H1 (cell line): Measurements from ENCODE around the gene CELSR1. TPM values are rescaled to one million over a fixed set of nuclear protein-coding genes. Genes with fewer than 3 reads are reported as not detected.
"Not testable (repeated sequence)": the region's sequence is repeated elsewhere in the genome, so short reads cannot be mapped to it uniquely, and the experiment has no call there.

Experiments
- CTCF ChIA-PET: fragments of 300-600 bp; sonication (Branson Sonifier 250); formaldehyde crosslinking; loops from one replicate; lab custom pipeline; 2021; ENCODE audit not compliant: partially characterized antibody; lab: Charles Lee
- POLR2A ChIA-PET: fragments of 300-600 bp; sonication (Branson Sonifier 250); formaldehyde crosslinking; loops from one replicate; lab custom pipeline; 2021; ENCODE audit warnings: inconsistent platforms; ENCODE audit not compliant: partially characterized antibody; lab: Charles Lee
- DNase-seq, 2 experiments: peaks; one replicate each; pipeline versions ENCODE4 v3.0.0 to v3.0.0-alpha.2; 2010 to 2022; ENCODE audit warnings: low spot score in 2 of 2, low read depth in 1 of 2, mixed read lengths in 1 of 2
- FAIRE-seq: peaks from 2 replicates; lab custom pipeline; 2011; peaks lifted over from hg19 to GRCh38; lab: Jason Lieb, UNC
- H2AFZ ChIP-seq: 2 replicates; pipeline ENCODE4 v1.8.1; 2012; ENCODE audit warnings: low read length, inconsistent platforms
- H2AK5ac ChIP-seq: 2 replicates; pipeline ENCODE4 v1.6.1; 2013; ENCODE audit warnings: low read depth, low read length
- H2BK120ac ChIP-seq: replicated peaks from 2 replicates; pipeline ENCODE3; 2013; ENCODE audit warnings: low read depth, low read length, inconsistent platforms
- H2BK12ac ChIP-seq: 2 replicates; pipeline ENCODE4 v1.6.1; 2013; ENCODE audit warnings: low read depth, low read length
- H2BK15ac ChIP-seq: 2 replicates; pipeline ENCODE4 v1.6.1; 2013; ENCODE audit warnings: low read length
- H2BK20ac ChIP-seq: 2 replicates; pipeline ENCODE4 v1.6.1; 2013; ENCODE audit warnings: low read length
- H2BK5ac ChIP-seq: 2 replicates; pipeline ENCODE4 v1.6.1; 2013; ENCODE audit warnings: low read depth, low read length
- H3K14ac ChIP-seq: 2 replicates; pipeline ENCODE4 v1.6.1; 2013; ENCODE audit warnings: inconsistent platforms; ENCODE audit not compliant: insufficient read length
- H3K18ac ChIP-seq: 2 replicates; pipeline ENCODE4 v1.6.1; 2013; ENCODE audit warnings: low read length; ENCODE audit errors: extremely low read depth
- H3K23ac ChIP-seq: 2 replicates; pipeline ENCODE4 v1.6.1; 2013; ENCODE audit warnings: inconsistent platforms; ENCODE audit not compliant: insufficient read length
- H3K23me2 ChIP-seq: 2 replicates; pipeline ENCODE4 v1.6.1; 2013; ENCODE audit warnings: low read depth, low read length
- H3K27ac ChIP-seq: 2 replicates; pipeline ENCODE4 v1.6.1; 2011; ENCODE audit warnings: low read depth, low read length, inconsistent platforms
- H3K27me3 ChIP-seq, 4 experiments: replicated peaks in 1 of 4; 1 replicate in 1 of 4; 2 replicates in 3 of 4; pipeline versions ENCODE4 v1.6.1 to v1.8.1; 2011 to 2013; ENCODE audit warnings: low read length in 3 of 4, mild to moderate bottlenecking in 3 of 4, inconsistent platforms in 2 of 4, mixed read lengths in 2 of 4, moderate library complexity in 1 of 4; ENCODE audit not compliant: control insufficient read depth in 3 of 4, insufficient read depth in 3 of 4; ENCODE audit errors: extremely low read depth in 1 of 4
- H3K36me3 ChIP-seq, 4 experiments: 2 replicates each; pipeline versions ENCODE4 v1.6.1 to v1.8.1; 2011 to 2013; ENCODE audit warnings: mild to moderate bottlenecking in 4 of 4, low read length in 3 of 4, moderate library complexity in 2 of 4, control low read depth in 1 of 4, inconsistent platforms in 1 of 4; ENCODE audit not compliant: insufficient read depth in 4 of 4, control insufficient read depth in 2 of 4
- H3K4ac ChIP-seq: replicated peaks from 2 replicates; pipeline ENCODE3; 2013; ENCODE audit warnings: low read length, low read depth, mixed read lengths, inconsistent platforms; ENCODE audit not compliant: insufficient read length
- H3K4me1 ChIP-seq, 4 experiments: replicated peaks in 1 of 4; 1 replicate in 1 of 4; 2 replicates in 3 of 4; pipeline versions ENCODE4 v1.6.1 to v1.8.1; 2011 to 2013; ENCODE audit warnings: low read length in 3 of 4, inconsistent platforms in 2 of 4, mixed read lengths in 1 of 4; ENCODE audit not compliant: insufficient read depth in 4 of 4, control insufficient read depth in 3 of 4
- H3K4me2 ChIP-seq, 2 experiments: 2 replicates each; pipeline versions ENCODE4 v1.6.1 to v1.8.1; 2011 to 2013; ENCODE audit warnings: low read depth in 2 of 2, low read length in 2 of 2, control low read depth in 1 of 2, inconsistent platforms in 1 of 2, mild to moderate bottlenecking in 1 of 2; ENCODE audit not compliant: insufficient read depth in 1 of 2
- H3K4me3 ChIP-seq, 4 experiments: fragments of 200-600, 300-600 bp in 1 of 4; sonication (generic), shearing (Covaris generic), sonication (Bioruptor Twin) in 1 of 4; 2 replicates each; pipeline versions ENCODE4 v1.5.1 to v1.8.1; 2011 to 2016; ENCODE audit warnings: low read length in 4 of 4, low read depth in 3 of 4, control low read depth in 2 of 4, inconsistent platforms in 2 of 4, mild to moderate bottlenecking in 2 of 4, mixed read lengths in 1 of 4, moderate library complexity in 1 of 4; ENCODE audit not compliant: insufficient read depth in 2 of 4; ENCODE audit errors: extremely low read depth in 1 of 4
- H3K56ac ChIP-seq: replicated peaks from 2 replicates; pipeline ENCODE3; 2013; ENCODE audit warnings: low read depth, mild to moderate bottlenecking, mixed read lengths, low read length, inconsistent platforms; ENCODE audit not compliant: insufficient read length
- H3K79me1 ChIP-seq: 2 replicates; pipeline ENCODE4 v1.6.1; 2013; ENCODE audit warnings: low read depth, low read length, control low read depth
- H3K79me2 ChIP-seq, 2 experiments: 2 replicates each; pipeline versions ENCODE4 v1.6.1 to v1.8.1; 2012 to 2013; ENCODE audit warnings: low read length in 2 of 2, mild to moderate bottlenecking in 2 of 2, inconsistent platforms in 1 of 2; ENCODE audit not compliant: insufficient read depth in 2 of 2, control insufficient read depth in 1 of 2
- H3K9ac ChIP-seq, 4 experiments: replicated peaks in 1 of 4; 1 replicate in 1 of 4; 2 replicates in 3 of 4; pipeline versions ENCODE4 v1.6.1 to v1.8.1; 2011 to 2013; ENCODE audit warnings: low read depth in 3 of 4, low read length in 3 of 4, control low read depth in 2 of 4, mild to moderate bottlenecking in 2 of 4, moderate library complexity in 2 of 4, inconsistent platforms in 1 of 4; ENCODE audit errors: extremely low read depth in 1 of 4
- H3K9me3 ChIP-seq, 2 experiments: 2 replicates each; pipeline versions ENCODE4 v1.6.1 to v1.8.1; 2012 to 2013; ENCODE audit warnings: mild to moderate bottlenecking in 2 of 2, moderate library complexity in 2 of 2, control low read depth in 1 of 2, inconsistent platforms in 1 of 2, low read depth in 1 of 2, low read length in 1 of 2, mixed read lengths in 1 of 2; ENCODE audit not compliant: insufficient read depth in 2 of 2
- H4K20me1 ChIP-seq, 2 experiments: replicated peaks in 1 of 2; 2 replicates each; pipeline versions ENCODE3 to v1.8.1; 2011 to 2013; ENCODE audit warnings: inconsistent platforms in 2 of 2, low read length in 2 of 2, mild to moderate bottlenecking in 1 of 2; ENCODE audit not compliant: insufficient read depth in 2 of 2, control insufficient read depth in 1 of 2
- H4K5ac ChIP-seq: 2 replicates; pipeline ENCODE4 v1.6.1; 2013; ENCODE audit warnings: low read length, low read depth, mixed read lengths, inconsistent platforms; ENCODE audit not compliant: insufficient read length
- H4K8ac ChIP-seq: 2 replicates; pipeline ENCODE4 v1.8.0; 2013; ENCODE audit warnings: mild to moderate bottlenecking, moderate library complexity, low read length, inconsistent platforms; ENCODE audit not compliant: insufficient read depth; ENCODE audit errors: extremely low read depth
- H4K91ac ChIP-seq: replicated peaks from 2 replicates; pipeline ENCODE3; 2013; ENCODE audit warnings: low read length, mixed read lengths, inconsistent platforms; ENCODE audit not compliant: insufficient read length
- HDAC6 ChIP-seq: IDR thresholded peaks from one replicate; pipeline ENCODE4 v1.7.1; 2012; ENCODE audit warnings: low read depth, mild to moderate bottlenecking, inconsistent platforms, low read length, moderate library complexity
- NANOG ChIP-seq: IDR thresholded peaks from 2 replicates; pipeline ENCODE4 v1.6.1; 2011; ENCODE audit warnings: low read length, low read depth, mild to moderate bottlenecking, inconsistent platforms; ENCODE audit not compliant: insufficient read depth, poor library complexity, severe bottlenecking
- WGBS, 2 experiments: shearing (Covaris generic) in 1 of 2; methylation state at CpG; one replicate each; pipeline versions ENCODE4 v1.1.6 to v1.1.7; 2013 to 2015; ENCODE audit warnings: low lambda C conversion rate in 2 of 2, mixed read lengths in 2 of 2, inconsistent platforms in 1 of 2, low coverage in 1 of 2, missing lambda C conversion rate in 1 of 2; ENCODE audit not compliant: insufficient replicate concordance in 2 of 2, insufficient coverage in 1 of 2, insufficient read length in 1 of 2; ENCODE audit errors: extremely low coverage in 1 of 2, missing lambda C conversion rate in 1 of 2; 5-methylcytosine and 5-hydroxymethylcytosine counted together
- polyA plus RNA-seq, 7 experiments: library from polyadenylated mRNA; depleted of rRNA in 3 of 7; stranded (reverse) in 5 of 7; unstranded in 2 of 7; fragments of >200 nt in 5 of 7; fragments of 200-250 nt in 2 of 7; gene quantifications; 1 replicate in 5 of 7; 2 replicates in 1 of 7; 4 replicates in 1 of 7; pipeline versions ENCODE4 v1.2.1 to v1.2.3, GENCODE V29; 2011 to 2013; ENCODE audit warnings: missing spikeins in 2 of 7, mixed read lengths in 2 of 7
- total RNA-seq: library from RNA; stranded (reverse); fragmentation: NEBNext Ultra II Directional; extraction: Animal tissue kit (Norgen Biotek cat#: 25700); gene quantifications from 2 replicates; pipeline ENCODE4 v1.2.1, GENCODE V29; 2021
- TF ChIP-seq, protein P1 (sequence below): IDR thresholded peaks from 2 replicates; pipeline ENCODE4 v1.6.1; 2011; ENCODE audit warnings: low read length, improper control_type of control experiment

Gene CELSR1
- total and polyA plus RNA-seq, 2 of the 8 experiments (the other 6 are each of a cell fraction or from before 2014, with no cell fraction given) = 9.0 to 12.4 TPM

DNA sequence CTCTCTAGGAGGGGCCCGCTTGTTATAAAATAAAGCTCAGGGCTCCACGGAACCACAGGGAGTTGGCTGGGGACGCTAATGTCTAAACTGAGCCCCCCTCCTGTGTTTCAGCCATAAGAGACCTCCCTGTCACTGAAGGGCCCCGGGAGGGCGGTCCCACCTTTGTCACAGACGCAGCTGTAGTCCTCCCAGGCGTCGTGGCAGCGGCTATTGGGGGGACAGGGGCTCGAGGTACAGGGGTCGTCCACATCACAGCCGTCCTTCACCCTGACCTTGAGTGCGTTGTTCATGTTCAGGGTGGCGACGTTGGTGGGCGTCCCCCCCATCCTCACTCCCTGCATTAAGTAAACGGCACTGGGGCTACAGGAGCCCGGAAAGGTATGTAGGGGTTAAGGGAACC is 139.9 kb downstream of the CELSR1 start (continued):
- no peak for TF ChIP-seq NANOG
- TF ChIP-seq, protein P1, sequence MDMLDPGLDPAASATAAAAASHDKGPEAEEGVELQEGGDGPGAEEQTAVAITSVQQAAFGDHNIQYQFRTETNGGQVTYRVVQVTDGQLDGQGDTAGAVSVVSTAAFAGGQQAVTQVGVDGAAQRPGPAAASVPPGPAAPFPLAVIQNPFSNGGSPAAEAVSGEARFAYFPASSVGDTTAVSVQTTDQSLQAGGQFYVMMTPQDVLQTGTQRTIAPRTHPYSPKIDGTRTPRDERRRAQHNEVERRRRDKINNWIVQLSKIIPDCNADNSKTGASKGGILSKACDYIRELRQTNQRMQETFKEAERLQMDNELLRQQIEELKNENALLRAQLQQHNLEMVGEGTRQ = no peak
- TF ChIP-seq HDAC6 = no peak

- H3K4me1 ChIP-seq, H3K79me2 ChIP-seq, H3K56ac ChIP-seq, H3K9me3 ChIP-seq, H2AFZ ChIP-seq, H3K27ac ChIP-seq, H3K36me3 ChIP-seq, POLR2A ChIA-PET, H3K4ac ChIP-seq, H3K4me2 ChIP-seq, H3K18ac ChIP-seq, H2BK120ac ChIP-seq, H4K5ac ChIP-seq, H3K4me3 ChIP-seq, H4K91ac ChIP-seq, DNase-seq, H2BK5ac ChIP-seq, H3K9ac ChIP-seq, H3K27me3 ChIP-seq, H4K20me1 ChIP-seq, H2AK5ac ChIP-seq, H2BK20ac ChIP-seq, H3K23me2 ChIP-seq, FAIRE-seq, H4K8ac ChIP-seq, H2BK12ac ChIP-seq, H3K14ac ChIP-seq, H2BK15ac ChIP-seq, H3K79me1 ChIP-seq, H3K23ac ChIP-seq: not testable (repeated sequence)
- CTCF ChIA-PET = interaction anchor here (0.8 to 1.4 kb wide), 2 partner anchors 29 to 166 kb away, joined by 3 to 6 read pairs; no protein-coding TSS in a partner anchor
- 77% methylated on average over 2 of the region's 5 CpGs; no CpG with 5 or more reads in 1 of the 2 experiments for WGBS, 2 experiments
These were observed 140.4 kb downstream of the CELSR1 start for GRCh38 chr22:46397049-46397448.
